Measurements from ENCODE around the gene GABRG3. TPM values are rescaled to one million over a fixed set of nuclear protein-coding genes. Genes with fewer than 3 reads are reported as not detected.

The GABRG3 gene
- total and polyA plus RNA-seq, 8 donors = 0.35 TPM; not detected in 7

- no peak for FAIRE-seq
- 9 to 14% methylated on average over 6 of the region's 6 CpGs for WGBS, 2 donors
Observed at GRCh38 chr15:27412415-27412814, 441.4 kb downstream of the GABRG3 start.

GRCh38 chr15:27414168-27414870 is 443.3 kb downstream of the GABRG3 start:
- TF ChIP-seq, protein P1, sequence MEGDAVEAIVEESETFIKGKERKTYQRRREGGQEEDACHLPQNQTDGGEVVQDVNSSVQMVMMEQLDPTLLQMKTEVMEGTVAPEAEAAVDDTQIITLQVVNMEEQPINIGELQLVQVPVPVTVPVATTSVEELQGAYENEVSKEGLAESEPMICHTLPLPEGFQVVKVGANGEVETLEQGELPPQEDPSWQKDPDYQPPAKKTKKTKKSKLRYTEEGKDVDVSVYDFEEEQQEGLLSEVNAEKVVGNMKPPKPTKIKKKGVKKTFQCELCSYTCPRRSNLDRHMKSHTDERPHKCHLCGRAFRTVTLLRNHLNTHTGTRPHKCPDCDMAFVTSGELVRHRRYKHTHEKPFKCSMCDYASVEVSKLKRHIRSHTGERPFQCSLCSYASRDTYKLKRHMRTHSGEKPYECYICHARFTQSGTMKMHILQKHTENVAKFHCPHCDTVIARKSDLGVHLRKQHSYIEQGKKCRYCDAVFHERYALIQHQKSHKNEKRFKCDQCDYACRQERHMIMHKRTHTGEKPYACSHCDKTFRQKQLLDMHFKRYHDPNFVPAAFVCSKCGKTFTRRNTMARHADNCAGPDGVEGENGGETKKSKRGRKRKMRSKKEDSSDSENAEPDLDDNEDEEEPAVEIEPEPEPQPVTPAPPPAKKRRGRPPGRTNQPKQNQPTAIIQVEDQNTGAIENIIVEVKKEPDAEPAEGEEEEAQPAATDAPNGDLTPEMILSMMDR (IDR thresholded peaks at IDR 0.05) = no peak
- intact Hi-C loops (cut with DNase I) = no loop called here
- H3K4me3 ChIP-seq = no peak overlapping the region
- H3K27ac ChIP-seq = no peak overlapping the region
- no peaks in the 10 kb centered on the region for H3K4me1 ChIP-seq
- DNase-seq (no peak), ATAC-seq (no peak), FAIRE-seq (no peak)
- H3K9me3 ChIP-seq = no peaks in the 10 kb centered on the region
- H3K27me3 ChIP-seq = peaks cover 0 to 5% (median 0%) of the 10 kb centered on the region in 4 donors
- H3K36me3 ChIP-seq = no peaks in the 10 kb centered on the region
- WGBS, 2 donors = 56 to 62% methylated on average over 7 of the region's 7 CpGs

More at GRCh38 chr15:27412415-27412814, 441.4 kb downstream of the GABRG3 start:
- H3K4me1 ChIP-seq = no peaks in the 10 kb centered on the region
- H3K36me3 ChIP-seq = no peaks in the 10 kb centered on the region
- no peaks in the 10 kb centered on the region for H3K9me3 ChIP-seq
- no peak for ATAC-seq
- TF ChIP-seq, protein P1 (IDR thresholded peaks at IDR 0.05) = no peak
- no peak overlapping the region for H3K27ac ChIP-seq
- DNase-seq = no peak
- H3K27me3 ChIP-seq = peaks cover 0 to 5% (median 0%) of the 10 kb centered on the region in 4 donors
- H3K4me3 ChIP-seq = no peak overlapping the region
- intact Hi-C loops (cut with DNase I) = no loop called here

DNA sequence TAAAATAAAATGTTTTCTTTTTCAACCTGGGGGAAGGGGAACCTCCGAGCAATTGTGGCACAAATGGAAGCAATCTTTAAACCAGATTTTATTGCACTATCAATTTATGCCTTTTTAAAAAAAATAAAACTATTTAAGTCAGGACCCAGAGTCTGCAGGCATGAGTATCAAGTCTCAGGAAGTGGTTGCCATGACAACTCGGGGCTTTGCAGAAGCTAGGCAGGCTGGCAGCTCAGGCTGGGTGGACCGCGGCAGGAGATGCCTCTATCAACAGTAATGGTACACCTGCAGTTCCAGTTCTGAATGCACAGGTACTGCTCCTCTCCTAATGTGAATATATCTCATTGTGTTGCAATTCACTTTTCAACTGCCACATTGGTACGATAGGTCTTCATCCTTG is 447.7 kb downstream of the GABRG3 start:
- no peaks in the 10 kb centered on the region for H3K9me3 ChIP-seq
- no peaks in the 10 kb centered on the region for H3K27me3 ChIP-seq
- no peak overlapping the region for H3K4me3 ChIP-seq
- intact Hi-C loops (cut with DNase I) = no loop called here
- H3K27ac ChIP-seq = no peak overlapping the region
- ATAC-seq = no peak
- FAIRE-seq = no peak
- H3K4me1 ChIP-seq = no peaks in the 10 kb centered on the region
- TF ChIP-seq, protein P1 (IDR thresholded peaks at IDR 0.05) = no peak
- no peak for DNase-seq
- 30 to 33% methylated on average over 5 of the region's 5 CpGs for WGBS, 2 donors
- no peaks in the 10 kb centered on the region for H3K36me3 ChIP-seq

- DNase-seq (no peak), ATAC-seq (no peak), FAIRE-seq (no peak)
- no peak overlapping the region for H3K27ac ChIP-seq
- H3K36me3 ChIP-seq = no peaks in the 10 kb centered on the region
- H3K9me3 ChIP-seq = no peaks in the 10 kb centered on the region
- H3K4me1 ChIP-seq = no peaks in the 10 kb centered on the region
- H3K4me3 ChIP-seq = no peak overlapping the region
- H3K27me3 ChIP-seq = no peaks in the 10 kb centered on the region
- TF ChIP-seq, protein P1 (IDR thresholded peaks at IDR 0.05) = no peak
- intact Hi-C loops (cut with DNase I) = no loop called here
Observed at GRCh38 chr15:27422997-27423396, 452.0 kb downstream of the GABRG3 start.

DNA sequence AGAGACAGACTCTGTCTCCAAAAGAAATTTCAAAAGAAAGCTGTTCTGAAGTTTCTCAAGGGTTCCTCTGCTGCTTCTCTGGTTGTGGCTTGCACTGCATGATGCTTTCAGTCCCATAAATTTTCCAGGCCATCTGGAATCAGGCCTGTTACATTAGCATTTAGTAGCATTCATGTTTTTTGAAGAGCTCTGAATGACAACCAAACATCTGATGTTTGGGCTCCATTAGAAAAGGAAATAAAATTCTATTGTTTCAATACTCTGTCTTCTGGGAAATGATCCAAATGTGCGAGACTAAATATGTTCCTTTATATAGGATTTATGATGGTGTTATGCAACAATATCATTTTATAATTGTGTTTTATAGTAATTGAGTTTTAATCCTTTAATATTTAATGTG is 455.8 kb downstream of the GABRG3 start:
- FAIRE-seq = no peak

More for the DNA sequence above, 455.8 kb downstream of the GABRG3 start:
- TF ChIP-seq, protein P1 (IDR thresholded peaks at IDR 0.05) = no peak
- WGBS, 2 donors = 44 to 58% methylated on average over 1 of the region's 1 CpG
- Histone ChIP-seq H3K9me3 (no peaks in the 10 kb centered on the region), H3K4me3 (no peak overlapping the region), H3K36me3 (no peaks in the 10 kb centered on the region), H3K4me1 (no peaks in the 10 kb centered on the region), H3K27ac (no peak overlapping the region), H3K27me3 (no peaks in the 10 kb centered on the region)
- ATAC-seq (no peak), DNase-seq (no peak)
- intact Hi-C loops (cut with DNase I) = no loop called here
